Rectal smooth muscle tissue (tissue), 1 donor: ENCODE data around the gene SIX5.
"Not testable (repeated sequence)": the region's sequence is repeated elsewhere in the genome, so short reads cannot be mapped to it uniquely, and the experiment has no call there.

Experiments used
- H3K27ac ChIP-seq: one replicate; pipeline ENCODE4 v1.7.0; 2013; ENCODE audit warnings: low read depth, low read length, inconsistent platforms
- H3K27me3 ChIP-seq: one replicate; pipeline ENCODE4 v1.7.0; 2013; ENCODE audit warnings: low read length; ENCODE audit not compliant: control insufficient read depth, insufficient read depth
- H3K36me3 ChIP-seq: one replicate; pipeline ENCODE4 v1.7.0; 2013; ENCODE audit warnings: low read length; ENCODE audit not compliant: control insufficient read depth, insufficient read depth
- H3K4me1 ChIP-seq: one replicate; pipeline ENCODE4 v1.7.0; 2013; ENCODE audit warnings: low read length; ENCODE audit not compliant: control insufficient read depth, insufficient read depth
- H3K4me3 ChIP-seq: one replicate; pipeline ENCODE4 v1.7.0; 2013; ENCODE audit warnings: low read length
- H3K9ac ChIP-seq: one replicate; pipeline ENCODE4 v1.7.0; 2013; ENCODE audit warnings: low read length

The SIX5 gene

GRCh38 chr19:45757695-45758094, 11.4 kb downstream of the SIX5 start:
- Histone ChIP-seq H3K27me3 (no peaks in the 10 kb centered on the region), H3K36me3 (no peaks in the 10 kb centered on the region), H3K9ac (no peak overlapping the region), H3K4me1 (no peaks in the 10 kb centered on the region), H3K4me3 (no peak overlapping the region), H3K27ac (no peak overlapping the region)

GRCh38 chr19:45754323-45754722, 14.7 kb downstream of the SIX5 start:
- H3K27ac ChIP-seq, result no peak overlapping the region
- H3K36me3 ChIP-seq, result no peaks in the 10 kb centered on the region
- no peak overlapping the region for H3K4me3 ChIP-seq
- H3K27me3 ChIP-seq, result no peaks in the 10 kb centered on the region
- H3K9ac ChIP-seq, result no peak overlapping the region
- no peaks in the 10 kb centered on the region for H3K4me1 ChIP-seq

- H3K27me3 ChIP-seq, result no peaks in the 10 kb centered on the region
Measured at GRCh38 chr19:45753548-45753947, 15.5 kb downstream of the SIX5 start.

GRCh38 chr19:45752639-45753038, 16.4 kb downstream of the SIX5 start:
- H3K27me3 ChIP-seq, result no peaks in the 10 kb centered on the region
- H3K27ac ChIP-seq, result no peak overlapping the region
- no peaks in the 10 kb centered on the region for H3K36me3 ChIP-seq
- H3K4me3 ChIP-seq, result no peak overlapping the region
- H3K9ac ChIP-seq, result no peak overlapping the region
- H3K4me1 ChIP-seq, result no peaks in the 10 kb centered on the region

More at GRCh38 chr19:45753548-45753947, 15.5 kb downstream of the SIX5 start:
- no peak overlapping the region for H3K4me3 ChIP-seq
- H3K9ac ChIP-seq, result no peak overlapping the region
- H3K4me1 ChIP-seq, result no peaks in the 10 kb centered on the region
- no peaks in the 10 kb centered on the region for H3K36me3 ChIP-seq
- H3K27ac ChIP-seq, result no peak overlapping the region

- not testable (repeated sequence) for H3K27ac ChIP-seq, H3K9ac ChIP-seq, H3K27me3 ChIP-seq, H3K36me3 ChIP-seq, H3K4me3 ChIP-seq, H3K4me1 ChIP-seq
Measured at GRCh38 chr19:45751483-45751882, 17.6 kb downstream of the SIX5 start.

- no peak overlapping the region for H3K9ac ChIP-seq
- H3K27ac ChIP-seq, result no peak overlapping the region
- no peaks in the 10 kb centered on the region for H3K4me1 ChIP-seq
- H3K36me3 ChIP-seq, result no peaks in the 10 kb centered on the region
- H3K4me3 ChIP-seq, result no peak overlapping the region
- H3K27me3 ChIP-seq, result no peaks in the 10 kb centered on the region
Measured at GRCh38 chr19:45747513-45747912, 21.5 kb downstream of the SIX5 start.

GRCh38 chr19:45746866-45747265, 22.2 kb downstream of the SIX5 start:
- Histone ChIP-seq H3K4me3 (no peak overlapping the region), H3K9ac (no peak overlapping the region), H3K27ac (no peak overlapping the region), H3K4me1 (no peaks in the 10 kb centered on the region), H3K27me3 (no peaks in the 10 kb centered on the region), H3K36me3 (no peaks in the 10 kb centered on the region)

GRCh38 chr19:45745606-45746005, 23.4 kb downstream of the SIX5 start:
- H3K27me3 ChIP-seq, result no peaks in the 10 kb centered on the region
- no peak overlapping the region for H3K4me3 ChIP-seq
- H3K9ac ChIP-seq, result no peak overlapping the region
- no peaks in the 10 kb centered on the region for H3K4me1 ChIP-seq
- H3K27ac ChIP-seq, result no peak overlapping the region
- no peaks in the 10 kb centered on the region for H3K36me3 ChIP-seq

- Histone ChIP-seq H3K27ac (no peak overlapping the region), H3K4me3 (no peak overlapping the region), H3K27me3 (no peaks in the 10 kb centered on the region), H3K36me3 (no peaks in the 10 kb centered on the region), H3K9ac (no peak overlapping the region), H3K4me1 (no peaks in the 10 kb centered on the region)
Measured at GRCh38 chr19:45742969-45743368, 26.1 kb downstream of the SIX5 start.

- no peak overlapping the region for H3K9ac ChIP-seq
- H3K27ac ChIP-seq, result no peak overlapping the region
- no peaks in the 10 kb centered on the region for H3K36me3 ChIP-seq
- no peaks in the 10 kb centered on the region for H3K4me1 ChIP-seq
- H3K4me3 ChIP-seq, result no peak overlapping the region
- H3K27me3 ChIP-seq, result no peaks in the 10 kb centered on the region
Measured at GRCh38 chr19:45739498-45740439, 29.3 kb downstream of the SIX5 start.

GRCh38 chr19:45733160-45733810, 35.8 kb downstream of the SIX5 start, which contains the start of gene MEIOSIN:
MEIOSIN (plus strand) TSS chr19:45733439; CDS start chr19:45735377, 1,938 bp downstream.
- no peaks in the 10 kb centered on the region for H3K36me3 ChIP-seq
- H3K4me3 ChIP-seq, result no peak within 1 kb of the TSS
- no peak within 1 kb of the TSS for H3K27ac ChIP-seq
- no peaks in the 10 kb centered on the region for H3K27me3 ChIP-seq
- no peak within 1 kb of the TSS for H3K9ac ChIP-seq
- peaks cover 8% of the 10 kb centered on the region for H3K4me1 ChIP-seq

GRCh38 chr19:45730368-45731288, 38.4 kb downstream of the SIX5 start, which contains the start of gene FBXO46:
FBXO46 (minus strand) TSS chr19:45730896; CDS start chr19:45713495, 17,401 bp downstream.
- H3K9ac ChIP-seq, result peak within 1 kb of the TSS; percentile 42
- peak within 1 kb of the TSS; percentile 52 for H3K27ac ChIP-seq
- H3K36me3 ChIP-seq, result no peaks in the 10 kb centered on the region

More at GRCh38 chr19:45730368-45731288, 38.4 kb downstream of the SIX5 start, which contains the start of gene FBXO46:
- H3K4me1 ChIP-seq, result peaks cover 8% of the 10 kb centered on the region
- H3K27me3 ChIP-seq, result no peaks in the 10 kb centered on the region
- H3K4me3 ChIP-seq, result peak within 1 kb of the TSS; percentile 84
